ENCODE results near the gene PROSER2.

The PROSER2 gene

GRCh38 chr10:11870900-11871400, 47.8 kb downstream of the PROSER2 start:
- no peak for DNase-seq

GRCh38 chr10:11871466-11871865, 48.3 kb downstream of the PROSER2 start:
- DNase-seq = no peak

GRCh38 chr10:11874568-11875493, 51.7 kb downstream of the PROSER2 start:
- DNase-seq = peak; percentile 14

- DNase-seq = no peak
Measured at GRCh38 chr10:11875494-11876281, 52.5 kb downstream of the PROSER2 start.

- no peak for DNase-seq
Measured at GRCh38 chr10:11876324-11876723, 53.2 kb downstream of the PROSER2 start.

GRCh38 chr10:11876805-11877590, 53.8 kb downstream of the PROSER2 start:
- DNase-seq = no peak

GRCh38 chr10:11877591-11877905, 54.4 kb downstream of the PROSER2 start:
- no peak for DNase-seq

GRCh38 chr10:11878776-11879175, 55.6 kb downstream of the PROSER2 start:
- no peak for DNase-seq

GRCh38 chr10:11879387-11880094, 56.4 kb downstream of the PROSER2 start:
- DNase-seq = no peak

GRCh38 chr10:11880151-11881029, 57.2 kb downstream of the PROSER2 start:
- no peak for DNase-seq

- no peak for DNase-seq
Measured at GRCh38 chr10:11881030-11881476, 57.9 kb downstream of the PROSER2 start.

GRCh38 chr10:11881477-11882417, 58.6 kb downstream of the PROSER2 start:
- no peak for DNase-seq

- DNase-seq = peak; percentile 24
Measured at GRCh38 chr10:11882646-11883375, 59.7 kb downstream of the PROSER2 start.

GRCh38 chr10:11884706-11885423, 61.7 kb downstream of the PROSER2 start:
- DNase-seq = no peak

- no peak for DNase-seq
Measured at GRCh38 chr10:11885437-11886137, 62.4 kb downstream of the PROSER2 start.

GRCh38 chr10:11886138-11886474, 63.0 kb downstream of the PROSER2 start:
- no peak for DNase-seq

- no peak for DNase-seq
Measured at GRCh38 chr10:11886851-11887250, 63.7 kb downstream of the PROSER2 start.
